Calu3 (cell line): Measurements from ENCODE around the gene KMT5C. TPM values are rescaled to one million over a fixed set of nuclear protein-coding genes. Genes with fewer than 3 reads are reported as not detected.

Experiments
- BruUV-seq: library from RNA; stranded (reverse); fragments of 400-500 nt; replicated peaks from 2 replicates; lab custom pipeline; 2021; lab: Mats Ljungman, UMichigan
- CTCF ChIA-PET: fragments of 300-600 bp; sonication (Branson Sonifier 250); formaldehyde crosslinking; loops from one replicate; lab custom pipeline; 2022; ENCODE audit warnings: antibody characterized with exemption; lab: Charles Lee
- DNase-seq: peaks from one replicate; pipeline ENCODE4 v3.0.0; 2022
- H3K27ac Mint-ChIP-seq: one replicate; pipeline ENCODE4 v1.8.0; 2022; ENCODE audit warnings: mixed read lengths; ENCODE audit not compliant: unreplicated experiment
- H3K27me3 Mint-ChIP-seq: one replicate; pipeline ENCODE4 v1.8.0; 2022; ENCODE audit warnings: mixed read lengths; ENCODE audit not compliant: unreplicated experiment
- H3K36me3 Mint-ChIP-seq: one replicate; pipeline ENCODE4 v1.8.0; 2022; ENCODE audit warnings: mild to moderate bottlenecking, moderate library complexity, mixed read lengths; ENCODE audit not compliant: insufficient read depth, unreplicated experiment
- H3K4me1 Mint-ChIP-seq: one replicate; pipeline ENCODE4 v1.8.0; 2022; ENCODE audit warnings: mild to moderate bottlenecking, low read depth, mixed read lengths; ENCODE audit not compliant: unreplicated experiment
- H3K4me3 Mint-ChIP-seq: one replicate; pipeline ENCODE4 v1.8.0; 2022; ENCODE audit warnings: mild to moderate bottlenecking, low read depth, moderate library complexity, mixed read lengths; ENCODE audit not compliant: unreplicated experiment
- H3K9me3 Mint-ChIP-seq: one replicate; pipeline ENCODE4 v1.8.0; 2022; ENCODE audit warnings: low read depth, mixed read lengths; ENCODE audit not compliant: unreplicated experiment
- intact Hi-C: fragments of 100-400 bp; cut with micrococcal nuclease; formaldehyde crosslinking; loops from one replicate; pipeline ENCODE4 v1.10.0; 2022; ENCODE audit not compliant: unreplicated experiment
- total RNA-seq: library from RNA; stranded (reverse); gene quantifications from 2 replicates; pipeline ENCODE4 v1.2.3, GENCODE V29; 2022
- TF ChIP-seq, protein P1 (sequence below): fragments of 200-600 bp; IDR thresholded peaks from one replicate; pipeline ENCODE4 v1.8.0; 2022; ENCODE audit warnings: antibody characterized with exemption; ENCODE audit not compliant: unreplicated experiment

Gene KMT5C
- total RNA-seq, 1 experiment from 2014 or later, result 23.5 TPM

DNA sequence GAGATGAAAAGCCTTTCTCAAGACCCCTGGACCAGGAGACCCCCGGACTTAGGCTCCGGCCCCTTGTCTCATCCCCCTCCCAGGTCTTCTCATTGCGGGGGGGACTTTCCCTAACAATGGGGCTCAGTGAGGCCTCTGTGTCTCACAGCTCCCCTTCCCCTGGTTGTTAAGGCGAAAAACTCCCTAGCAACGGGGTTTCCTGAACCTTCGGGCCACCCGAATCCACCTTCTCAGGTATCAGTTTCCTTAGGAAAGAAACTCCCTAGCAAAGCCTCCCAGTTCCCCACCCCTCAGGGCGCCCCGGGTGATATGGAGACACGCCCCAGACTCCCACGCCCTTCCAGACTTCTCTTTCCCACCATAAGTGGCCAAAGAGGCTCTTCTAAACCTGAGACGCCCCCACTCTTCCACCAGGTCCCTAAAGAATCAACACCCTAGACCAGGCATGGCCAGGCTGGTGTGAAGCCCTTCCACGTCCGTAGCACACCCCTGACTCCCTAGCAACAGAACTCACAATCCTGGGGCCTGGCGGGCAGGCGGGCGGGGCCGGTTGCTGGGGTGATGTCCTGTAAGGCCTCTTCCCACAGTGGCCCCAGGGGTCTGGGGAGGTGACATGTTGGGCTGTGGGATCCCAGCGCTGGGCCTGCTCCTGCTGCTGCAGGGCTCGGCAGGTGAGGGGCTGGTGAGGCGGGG is 36.7 kb downstream of the KMT5C start, which contains the start of gene TMEM190:
TMEM190 (plus strand) TSS at position 586 of the 693 bp plus-strand sequence; CDS start at position 614, 28 bp downstream.
- CTCF ChIA-PET, result interaction anchor here (0.6 to 1.0 kb wide), 4 partner anchors 16 to 572 kb away, joined by 3 to 5 read pairs (median 3); no protein-coding TSS in a partner anchor
- TF ChIP-seq, protein P1, sequence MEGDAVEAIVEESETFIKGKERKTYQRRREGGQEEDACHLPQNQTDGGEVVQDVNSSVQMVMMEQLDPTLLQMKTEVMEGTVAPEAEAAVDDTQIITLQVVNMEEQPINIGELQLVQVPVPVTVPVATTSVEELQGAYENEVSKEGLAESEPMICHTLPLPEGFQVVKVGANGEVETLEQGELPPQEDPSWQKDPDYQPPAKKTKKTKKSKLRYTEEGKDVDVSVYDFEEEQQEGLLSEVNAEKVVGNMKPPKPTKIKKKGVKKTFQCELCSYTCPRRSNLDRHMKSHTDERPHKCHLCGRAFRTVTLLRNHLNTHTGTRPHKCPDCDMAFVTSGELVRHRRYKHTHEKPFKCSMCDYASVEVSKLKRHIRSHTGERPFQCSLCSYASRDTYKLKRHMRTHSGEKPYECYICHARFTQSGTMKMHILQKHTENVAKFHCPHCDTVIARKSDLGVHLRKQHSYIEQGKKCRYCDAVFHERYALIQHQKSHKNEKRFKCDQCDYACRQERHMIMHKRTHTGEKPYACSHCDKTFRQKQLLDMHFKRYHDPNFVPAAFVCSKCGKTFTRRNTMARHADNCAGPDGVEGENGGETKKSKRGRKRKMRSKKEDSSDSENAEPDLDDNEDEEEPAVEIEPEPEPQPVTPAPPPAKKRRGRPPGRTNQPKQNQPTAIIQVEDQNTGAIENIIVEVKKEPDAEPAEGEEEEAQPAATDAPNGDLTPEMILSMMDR, result no peak
- peaks cover 28% of the 10 kb centered on the region for H3K27me3 Mint-ChIP-seq
- BruUV-seq, result no TSS peak
- H3K27ac Mint-ChIP-seq, result peak within 1 kb of the TSS; percentile 17
- peaks cover 28% of the 10 kb centered on the region for H3K4me1 Mint-ChIP-seq
- no peak within 1 kb of the TSS for H3K4me3 Mint-ChIP-seq
- DNase-seq, result peak; percentile 53
- H3K36me3 Mint-ChIP-seq, result peaks cover 43% of the 10 kb centered on the region
- no peaks in the 10 kb centered on the region for H3K9me3 Mint-ChIP-seq
- intact Hi-C loops, result no loop called here

DNA sequence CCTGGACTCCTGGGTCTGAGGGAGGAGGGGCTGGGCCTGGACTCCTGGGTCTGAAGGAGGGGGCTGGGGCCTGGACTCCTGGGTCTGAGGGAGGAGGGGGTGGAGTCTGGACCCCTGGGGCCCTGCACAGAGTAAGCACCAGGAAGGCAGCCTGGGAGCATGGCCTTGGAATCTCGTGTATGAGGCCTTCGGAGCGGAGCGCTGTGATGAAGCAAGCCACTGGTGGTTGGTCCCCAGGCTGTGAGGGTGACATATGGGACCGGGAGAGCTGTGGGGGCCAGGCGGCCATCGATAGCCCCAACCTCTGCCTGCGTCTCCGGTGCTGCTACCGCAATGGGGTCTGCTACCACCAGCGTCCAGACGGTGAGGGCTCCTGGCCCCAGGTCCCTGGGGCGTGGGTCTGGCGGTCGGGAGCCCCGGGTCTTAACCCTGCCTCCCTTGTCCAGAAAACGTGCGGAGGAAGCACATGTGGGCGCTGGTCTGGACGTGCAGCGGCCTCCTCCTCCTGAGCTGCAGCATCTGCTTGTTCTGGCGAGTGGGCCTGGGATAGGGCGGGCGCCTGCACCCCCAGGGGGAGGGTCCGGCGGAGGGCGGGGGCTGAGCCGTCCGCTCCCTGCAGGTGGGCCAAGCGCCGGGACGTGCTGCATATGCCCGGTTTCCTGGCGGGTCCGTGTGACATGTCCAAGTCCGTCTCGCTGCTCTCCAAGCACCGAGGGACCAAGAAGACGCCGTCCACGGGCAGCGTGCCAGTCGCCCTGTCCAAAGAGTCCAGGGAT is 37.9 kb downstream of the KMT5C start:
- no TSS peak for BruUV-seq
- peaks cover 47% of the 10 kb centered on the region for H3K36me3 Mint-ChIP-seq
- H3K9me3 Mint-ChIP-seq, result no peaks in the 10 kb centered on the region
- H3K4me1 Mint-ChIP-seq, result peaks cover 31% of the 10 kb centered on the region
- H3K27ac Mint-ChIP-seq, result no peak overlapping the region
- H3K4me3 Mint-ChIP-seq, result no peak overlapping the region
- intact Hi-C loops, result no loop called here
- DNase-seq, result no peak
- TF ChIP-seq, protein P1, result no peak
- CTCF ChIA-PET, result no interaction called here
- peaks cover 16% of the 10 kb centered on the region for H3K27me3 Mint-ChIP-seq

DNA sequence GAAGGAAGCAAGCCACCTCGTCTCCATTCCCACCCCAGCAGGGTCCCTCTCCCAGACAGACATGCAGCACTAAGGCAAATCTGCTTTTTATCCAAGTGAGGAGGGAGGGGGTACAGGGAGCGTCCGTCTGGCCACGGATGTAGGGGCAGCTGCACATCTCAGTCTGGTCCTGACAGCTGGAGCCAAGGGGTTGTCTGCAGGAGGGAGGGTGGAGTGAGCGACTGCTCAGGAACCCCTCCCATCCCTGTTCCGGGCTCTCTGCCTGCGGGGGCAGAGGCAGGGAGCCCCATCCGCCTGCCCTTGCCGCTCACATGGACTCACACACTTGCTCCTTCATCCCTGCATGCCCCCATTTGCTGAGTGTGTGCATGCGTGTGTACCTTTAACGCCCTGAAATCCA is 39.5 kb downstream of the KMT5C start:
- BruUV-seq, result no TSS peak
- no peak for DNase-seq
- intact Hi-C loops, result no loop called here
- peaks cover 51% of the 10 kb centered on the region for H3K36me3 Mint-ChIP-seq
- H3K4me1 Mint-ChIP-seq, result peaks cover 26% of the 10 kb centered on the region
- TF ChIP-seq, protein P1, result no peak
- no peak overlapping the region for H3K27ac Mint-ChIP-seq
- H3K4me3 Mint-ChIP-seq, result no peak overlapping the region
- CTCF ChIA-PET, result no interaction called here
- H3K27me3 Mint-ChIP-seq, result peaks cover 3% of the 10 kb centered on the region
- H3K9me3 Mint-ChIP-seq, result no peaks in the 10 kb centered on the region

DNA sequence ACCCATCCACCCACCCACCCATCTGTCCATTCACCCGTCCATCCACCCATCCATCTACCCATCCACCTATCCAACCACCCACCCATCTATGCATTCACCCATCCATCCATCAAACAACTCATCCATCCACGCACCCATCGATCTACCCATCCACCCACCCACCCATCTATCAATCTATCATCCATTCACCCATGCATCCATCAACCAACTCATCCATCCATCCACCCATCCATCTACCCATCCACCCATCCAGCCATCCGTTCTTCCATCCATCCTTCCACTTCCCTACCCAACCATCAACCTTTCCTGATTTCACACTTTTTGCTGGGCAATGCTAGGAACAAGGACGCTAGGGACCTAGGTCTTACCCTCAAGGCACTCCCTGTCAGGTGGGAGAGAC is 42.3 kb downstream of the KMT5C start:
- Mint-ChIP-seq H3K27ac (peak overlapping the region; percentile 9), H3K36me3 (peaks cover 63% of the 10 kb centered on the region), H3K9me3 (no peaks in the 10 kb centered on the region), H3K4me1 (peaks cover 24% of the 10 kb centered on the region), H3K27me3 (no peaks in the 10 kb centered on the region), H3K4me3 (peak overlapping the region; percentile 91)
- intact Hi-C loops, result loop anchor here (5.0 to 10.0 kb wide), 4 partner anchors 45 to 253 kb away; partner anchors contain the start of genes KMT5C and TNNT1
- no TSS peak for BruUV-seq
- no peak for DNase-seq
- TF ChIP-seq, protein P1, result no peak
- CTCF ChIA-PET, result interaction anchor here (1.0 kb wide), 1 partner anchor 43 kb away, joined by 3 read pairs; the partner anchor contains the start of gene KMT5C
